Left ventricle myocardium inferior (tissue), 1 donor: ENCODE data around the gene DPP6. TPM values are rescaled to one million over a fixed set of nuclear protein-coding genes. Genes with fewer than 3 reads are reported as not detected.

Source experiments
- DNase-seq: peaks from one replicate; pipeline ENCODE4 v3.0.0-alpha.2; 2020
- H3K27ac ChIP-seq: fragments of 200-600 bp; replicated peaks from 2 replicates; pipeline ENCODE4 v1.8.0; 2021
- H3K27me3 ChIP-seq: fragments of 200-600 bp; 2 replicates; pipeline ENCODE4 v1.8.0; 2021; ENCODE audit warnings: low read depth
- H3K36me3 ChIP-seq: fragments of 200-600 bp; 2 replicates; pipeline ENCODE4 v1.8.0; 2021
- H3K4me1 ChIP-seq: fragments of 200-600 bp; 2 replicates; pipeline ENCODE4 v1.8.0; 2021
- H3K4me3 ChIP-seq: fragments of 200-600 bp; 2 replicates; pipeline ENCODE4 v1.8.0; 2021; ENCODE audit warnings: mild to moderate bottlenecking, moderate library complexity
- H3K9me3 ChIP-seq: fragments of 200-600 bp; replicated peaks from 2 replicates; pipeline ENCODE4 v1.8.0; 2021
- CTCF ChIP-seq: fragments of 200-600 bp; IDR thresholded peaks from 2 replicates; pipeline ENCODE4 v1.8.0; 2021; ENCODE audit warnings: antibody characterized with exemption, mild to moderate bottlenecking, borderline replicate concordance
- intact Hi-C: fragments of 100-400 bp; cut with micrococcal nuclease; formaldehyde crosslinking; loops from one replicate; pipeline ENCODE4 v1.11.0; 2022
- total RNA-seq: library from RNA; stranded (reverse); fragmentation: NEBNext Ultra II Directional; extraction: Animal tissue kit (Norgen Biotek cat#: 25700); gene quantifications from one replicate; pipeline ENCODE4 v1.2.1, GENCODE V29; 2021
- donor health status: DM: no; HTN: yes; CAD: no; lungs with severe emphysema.

DPP6 gene
- total RNA-seq, 1 donor from 2014 or later, result 0.25 TPM

GRCh38 chr7:154424350-154424749, 372.2 kb downstream of the DPP6 start:
- H3K4me3 ChIP-seq, result no peak overlapping the region

GRCh38 chr7:154425271-154425670, 373.1 kb downstream of the DPP6 start:
- H3K9me3 ChIP-seq, result no peaks in the 10 kb centered on the region
- H3K4me3 ChIP-seq, result no peak overlapping the region
- no peak for DNase-seq
- H3K36me3 ChIP-seq, result no peaks in the 10 kb centered on the region
- no peaks in the 10 kb centered on the region for H3K4me1 ChIP-seq
- intact Hi-C loops, result no loop called here
- no peaks in the 10 kb centered on the region for H3K27me3 ChIP-seq
- H3K27ac ChIP-seq, result no peak overlapping the region
- TF ChIP-seq CTCF, result no peak

More at GRCh38 chr7:154424350-154424749, 372.2 kb downstream of the DPP6 start:
- H3K36me3 ChIP-seq, result no peaks in the 10 kb centered on the region
- intact Hi-C loops, result no loop called here
- H3K9me3 ChIP-seq, result no peaks in the 10 kb centered on the region
- H3K4me1 ChIP-seq, result no peaks in the 10 kb centered on the region
- no peak for TF ChIP-seq CTCF
- H3K27ac ChIP-seq, result no peak overlapping the region
- H3K27me3 ChIP-seq, result no peaks in the 10 kb centered on the region
- DNase-seq, result no peak

GRCh38 chr7:154426778-154427177, 374.6 kb downstream of the DPP6 start:
- no peaks in the 10 kb centered on the region for H3K9me3 ChIP-seq
- intact Hi-C loops, result no loop called here
- H3K27ac ChIP-seq, result no peak overlapping the region
- H3K4me1 ChIP-seq, result no peaks in the 10 kb centered on the region
- TF ChIP-seq CTCF, result no peak
- DNase-seq, result no peak
- no peaks in the 10 kb centered on the region for H3K36me3 ChIP-seq
- H3K27me3 ChIP-seq, result no peaks in the 10 kb centered on the region
- H3K4me3 ChIP-seq, result no peak overlapping the region

GRCh38 chr7:154427533-154427932, 375.3 kb downstream of the DPP6 start:
- H3K27ac ChIP-seq, result no peak overlapping the region
- intact Hi-C loops, result no loop called here
- no peaks in the 10 kb centered on the region for H3K27me3 ChIP-seq
- no peak for TF ChIP-seq CTCF
- DNase-seq, result no peak
- no peaks in the 10 kb centered on the region for H3K4me1 ChIP-seq
- no peaks in the 10 kb centered on the region for H3K36me3 ChIP-seq
- H3K9me3 ChIP-seq, result no peaks in the 10 kb centered on the region
- H3K4me3 ChIP-seq, result no peak overlapping the region

- DNase-seq, result no peak
- no peaks in the 10 kb centered on the region for H3K36me3 ChIP-seq
- no peak overlapping the region for H3K27ac ChIP-seq
- no peaks in the 10 kb centered on the region for H3K9me3 ChIP-seq
- no peaks in the 10 kb centered on the region for H3K27me3 ChIP-seq
- no peaks in the 10 kb centered on the region for H3K4me1 ChIP-seq
- no peak for TF ChIP-seq CTCF
- intact Hi-C loops, result no loop called here
- no peak overlapping the region for H3K4me3 ChIP-seq
These were observed 377.6 kb downstream of the DPP6 start for GRCh38 chr7:154429666-154430404.
